PC-9 (cell line): ENCODE results near the gene LYPD6B. TPM values are rescaled to one million over a fixed set of nuclear protein-coding genes. Genes with fewer than 3 reads are reported as not detected.

Experiments used
- BruUV-seq: library from RNA; stranded (reverse); fragments of 400-500 nt; replicated peaks from 2 replicates; lab custom pipeline; 2021; lab: Mats Ljungman, UMichigan
- CTCF ChIA-PET: fragments of 300-600 bp; sonication (Branson Sonifier 250); formaldehyde crosslinking; loops from one replicate; lab custom pipeline; 2022; ENCODE audit warnings: antibody characterized with exemption; lab: Charles Lee
- POLR2A ChIA-PET: fragments of 300-600 bp; sonication (Branson Sonifier 250); formaldehyde crosslinking; loops from one replicate; lab custom pipeline; 2022; ENCODE audit warnings: antibody characterized with exemption; ENCODE audit not compliant: unreplicated experiment; lab: Charles Lee
- DNase-seq, 2 experiments: peaks; one replicate each; pipeline versions ENCODE4 v3.0.0 to v3.0.0-alpha.2; 2015 to 2022; ENCODE audit warnings: mixed read lengths in 1 of 2
- H2AFZ ChIP-seq: fragments of 200-600 bp; sonication (generic); 2 replicates; pipeline ENCODE4 v1.8.1; 2017; ENCODE audit warnings: antibody characterized with exemption
- H3F3A ChIP-seq: fragments of 200-600 bp; sonication (generic); 2 replicates; pipeline ENCODE4 v1.8.1; 2017; ENCODE audit warnings: antibody characterized with exemption, mild to moderate bottlenecking, low read depth; ENCODE audit not compliant: insufficient read depth
- H3K27ac ChIP-seq: fragments of 200-600 bp; sonication (generic); 2 replicates; pipeline ENCODE4 v1.6.1; 2016; ENCODE audit warnings: mixed run types
- H3K27me3 ChIP-seq: fragments of 200-600 bp; sonication (generic); 2 replicates; pipeline ENCODE4 v1.6.1; 2016; ENCODE audit warnings: low read depth, mixed run types; ENCODE audit not compliant: insufficient read depth
- H3K36me3 ChIP-seq: fragments of 200-600 bp; sonication (generic); 2 replicates; pipeline ENCODE4 v1.6.1; 2016; ENCODE audit warnings: low read depth, mixed run types
- H3K4me1 ChIP-seq: fragments of 200-600 bp; sonication (generic); replicated peaks from 2 replicates; pipeline ENCODE4 v1.6.1; 2016; ENCODE audit warnings: mixed run types; ENCODE audit not compliant: insufficient read depth
- H3K4me2 ChIP-seq: fragments of 200-600 bp; sonication (generic); 2 replicates; pipeline ENCODE4 v1.6.1; 2017; ENCODE audit warnings: mixed run types
- H3K4me3 ChIP-seq: fragments of 200-600 bp; sonication (generic); 2 replicates; pipeline ENCODE4 v1.6.1; 2016; ENCODE audit warnings: mixed run types
- H3K79me2 ChIP-seq: fragments of 200-600 bp; sonication (generic); 2 replicates; pipeline ENCODE4 v1.6.1; 2017; ENCODE audit warnings: low read depth, mixed run types
- H3K9me2 ChIP-seq: fragments of 200-600 bp; sonication (generic); 2 replicates; pipeline ENCODE4 v1.8.1; 2017; ENCODE audit warnings: mild to moderate bottlenecking; ENCODE audit not compliant: insufficient read depth
- H3K9me3 ChIP-seq: fragments of 200-600 bp; sonication (generic); 2 replicates; pipeline ENCODE4 v1.8.1; 2016; ENCODE audit warnings: low read depth; ENCODE audit not compliant: insufficient read depth
- H4K20me1 ChIP-seq: fragments of 200-600 bp; sonication (generic); 2 replicates; pipeline ENCODE4 v1.8.1; 2017; ENCODE audit not compliant: insufficient read depth
- CTCF ChIP-seq: fragments of 200-600 bp; sonication (generic); conservative IDR thresholded peaks from 2 replicates; pipeline ENCODE4 v1.6.1; 2017; ENCODE audit warnings: mixed run types, antibody characterized with exemption, mild to moderate bottlenecking, moderate library complexity
- EZH2 ChIP-seq: fragments of 200-600 bp; sonication (generic); IDR thresholded peaks from 2 replicates; pipeline ENCODE4 v1.8.0; 2017; ENCODE audit warnings: antibody characterized with exemption, low read depth
- intact Hi-C: fragments of 100-400 bp; cut with micrococcal nuclease; formaldehyde crosslinking; loops from one replicate; pipeline ENCODE4 v1.10.0; 2022; ENCODE audit not compliant: unreplicated experiment
- total RNA-seq: library from RNA; stranded (reverse); gene quantifications from 2 replicates; pipeline ENCODE4 v1.2.3, GENCODE V29; 2021

The LYPD6B gene
- total RNA-seq, 1 experiment from 2014 or later: 10.0 TPM

GRCh38 chr2:149218497-149218896, 180.0 kb downstream of the LYPD6B start:
- no peak for TF ChIP-seq CTCF
- no peaks in the 10 kb centered on the region for H3K4me1 ChIP-seq
- no peaks in the 10 kb centered on the region for H3K79me2 ChIP-seq
- BruUV-seq: no TSS peak
- H3K36me3 ChIP-seq: no peaks in the 10 kb centered on the region
- ChIA-PET CTCF (no interaction called here), POLR2A (no interaction called here)
- intact Hi-C loops: no loop called here
- no peak overlapping the region for H3K4me2 ChIP-seq
- no peaks in the 10 kb centered on the region for H3K27me3 ChIP-seq
- H3F3A ChIP-seq: no peaks in the 10 kb centered on the region
- H3K9me2 ChIP-seq: no peaks in the 10 kb centered on the region
- DNase-seq: no peak
- no peaks in the 10 kb centered on the region for H3K9me3 ChIP-seq
- H3K27ac ChIP-seq: no peak overlapping the region
- no peaks in the 10 kb centered on the region for H4K20me1 ChIP-seq
- no peak overlapping the region for H3K4me3 ChIP-seq
- H2AFZ ChIP-seq: no peak overlapping the region

- H3F3A ChIP-seq: no peaks in the 10 kb centered on the region
- no peak overlapping the region for H3K27ac ChIP-seq
- DNase-seq: no peak
- no peak overlapping the region for H3K4me2 ChIP-seq
- ChIA-PET POLR2A (no interaction called here), CTCF (no interaction called here)
- intact Hi-C loops: no loop called here
- no peak overlapping the region for H3K4me3 ChIP-seq
- no peaks in the 10 kb centered on the region for H3K79me2 ChIP-seq
- H3K9me3 ChIP-seq: no peaks in the 10 kb centered on the region
- H3K4me1 ChIP-seq: no peaks in the 10 kb centered on the region
- H3K9me2 ChIP-seq: no peaks in the 10 kb centered on the region
- TF ChIP-seq EZH2 (no peak), CTCF (no peak)
- H2AFZ ChIP-seq: no peak overlapping the region
- H4K20me1 ChIP-seq: no peaks in the 10 kb centered on the region
- H3K27me3 ChIP-seq: no peaks in the 10 kb centered on the region
- no peaks in the 10 kb centered on the region for H3K36me3 ChIP-seq
- no TSS peak for BruUV-seq
Observed at GRCh38 chr2:149219856-149220255, 181.4 kb downstream of the LYPD6B start.

GRCh38 chr2:149221002-149221401, 182.5 kb downstream of the LYPD6B start:
- Histone ChIP-seq H3K9me3 (no peaks in the 10 kb centered on the region), H3K4me2 (no peak overlapping the region), H3K36me3 (no peaks in the 10 kb centered on the region), H3K4me1 (no peaks in the 10 kb centered on the region), H3K9me2 (no peaks in the 10 kb centered on the region), H3K79me2 (no peaks in the 10 kb centered on the region), H3K4me3 (no peak overlapping the region), H4K20me1 (no peaks in the 10 kb centered on the region), H3K27me3 (no peaks in the 10 kb centered on the region), H3K27ac (no peak overlapping the region), H3F3A (no peaks in the 10 kb centered on the region), H2AFZ (no peak overlapping the region)
- no peak for TF ChIP-seq EZH2
- no peak for DNase-seq
- POLR2A ChIA-PET: no interaction called here
- no TSS peak for BruUV-seq
- intact Hi-C loops: no loop called here
- CTCF ChIA-PET: no interaction called here

GRCh38 chr2:149221898-149222297, 183.4 kb downstream of the LYPD6B start:
- Histone ChIP-seq H2AFZ (no peak overlapping the region), H3K9me3 (no peaks in the 10 kb centered on the region), H3K27ac (no peak overlapping the region), H3K9me2 (no peaks in the 10 kb centered on the region), H3K4me3 (no peak overlapping the region), H3K4me1 (no peaks in the 10 kb centered on the region), H3K27me3 (no peaks in the 10 kb centered on the region), H3K36me3 (no peaks in the 10 kb centered on the region), H3K79me2 (no peaks in the 10 kb centered on the region), H3F3A (no peaks in the 10 kb centered on the region), H3K4me2 (no peak overlapping the region), H4K20me1 (no peaks in the 10 kb centered on the region)
- intact Hi-C loops: no loop called here
- BruUV-seq: no TSS peak
- ChIA-PET CTCF (no interaction called here), POLR2A (no interaction called here)
- DNase-seq: no peak
- TF ChIP-seq EZH2: no peak
